Caco-2 (cell line): ENCODE measurements around the gene PEX12. TPM values are rescaled to one million over a fixed set of nuclear protein-coding genes. Genes with fewer than 3 reads are reported as not detected.
A peak's percentile ranks its signal among the peaks of the same experiment; 100 is the strongest.
"Not testable (repeated sequence)": the region's sequence is repeated elsewhere in the genome, so short reads cannot be mapped to it uniquely, and the experiment has no call there.

Experiments used
- BruUV-seq: library from RNA; stranded (reverse); fragments of 400-500 nt; replicated peaks from 2 replicates; lab custom pipeline; 2021; lab: Mats Ljungman, UMichigan
- CTCF ChIA-PET: fragments of 300-600 bp; sonication (Branson Sonifier 250); formaldehyde crosslinking; loops from one replicate; lab custom pipeline; 2022; ENCODE audit warnings: antibody characterized with exemption; lab: Charles Lee
- POLR2A ChIA-PET: fragments of 300-600 bp; sonication (Branson Sonifier 250); formaldehyde crosslinking; loops from one replicate; lab custom pipeline; 2022; ENCODE audit warnings: antibody characterized with exemption; lab: Charles Lee
- DNase-seq, 2 experiments: peaks; one replicate each; pipeline versions ENCODE4 v3.0.0 to v3.0.0-alpha.2; 2020 to 2022
- H3K27me3 ChIP-seq: replicated peaks from 2 replicates; pipeline ENCODE4 v1.6.0; 2011; ENCODE audit warnings: low read length; ENCODE audit not compliant: control insufficient read depth, insufficient read depth
- H3K36me3 ChIP-seq: 2 replicates; pipeline ENCODE4 v1.5.1; 2011; ENCODE audit warnings: low read length; ENCODE audit not compliant: control insufficient read depth, insufficient read depth
- H3K4me1 ChIP-seq: fragments of 250-450 bp; sonication (Bioruptor Pico); 2 replicates; pipeline ENCODE4 v1.5.1; 2020; ENCODE audit warnings: mild to moderate bottlenecking
- H3K4me3 ChIP-seq: 2 replicates; pipeline ENCODE4 v1.5.1; 2011; ENCODE audit warnings: low read depth, mild to moderate bottlenecking, control low read depth, low read length
- H3K9me3 ChIP-seq: fragments of 250-450 bp; sonication (Bioruptor Pico); 2 replicates; pipeline ENCODE4 v1.5.1; 2020; ENCODE audit warnings: mild to moderate bottlenecking, moderate library complexity
- H3K27ac Mint-ChIP-seq: one replicate; pipeline ENCODE4 v1.8.0; 2022; ENCODE audit warnings: mixed read lengths; ENCODE audit not compliant: unreplicated experiment
- H3K27me3 Mint-ChIP-seq: one replicate; pipeline ENCODE4 v1.8.0; 2022; ENCODE audit warnings: mixed read lengths; ENCODE audit not compliant: insufficient read depth, unreplicated experiment
- H3K36me3 Mint-ChIP-seq: one replicate; pipeline ENCODE4 v1.8.0; 2022; ENCODE audit warnings: mild to moderate bottlenecking, mixed read lengths; ENCODE audit not compliant: insufficient read depth, unreplicated experiment
- H3K4me1 Mint-ChIP-seq: one replicate; pipeline ENCODE4 v1.8.0; 2022; ENCODE audit warnings: low read depth, mixed read lengths; ENCODE audit not compliant: unreplicated experiment
- H3K4me3 Mint-ChIP-seq: one replicate; pipeline ENCODE4 v1.8.0; 2022; ENCODE audit warnings: mild to moderate bottlenecking, moderate library complexity, mixed read lengths; ENCODE audit not compliant: unreplicated experiment
- H3K9me3 Mint-ChIP-seq: one replicate; pipeline ENCODE4 v1.8.0; 2022; ENCODE audit warnings: mixed read lengths; ENCODE audit not compliant: unreplicated experiment
- intact Hi-C: fragments of 100-400 bp; cut with micrococcal nuclease; formaldehyde crosslinking; loops from one replicate; pipeline ENCODE4 v1.10.0; 2022; ENCODE audit not compliant: unreplicated experiment
- total RNA-seq: library from RNA; stranded (reverse); gene quantifications from 2 replicates; pipeline ENCODE4 v1.2.3, GENCODE V29; 2022
- TF ChIP-seq, protein P1 (sequence below), 2 experiments: fragments of 200-600 bp in 1 of 2; IDR thresholded peaks; 1 replicate in 1 of 2; 2 replicates in 1 of 2; pipeline versions ENCODE4 v1.5.1 to v1.8.0; 2011 to 2022; ENCODE audit warnings: antibody characterized with exemption in 1 of 2, control low read depth in 1 of 2, inconsistent platforms in 1 of 2, low read depth in 1 of 2, low read length in 1 of 2, mild to moderate bottlenecking in 1 of 2, moderate library complexity in 1 of 2; ENCODE audit not compliant: insufficient read depth in 1 of 2, severe bottlenecking in 1 of 2, unreplicated experiment in 1 of 2

PEX12 gene
- total RNA-seq, 1 experiment from 2014 or later = 4.8 TPM

DNA sequence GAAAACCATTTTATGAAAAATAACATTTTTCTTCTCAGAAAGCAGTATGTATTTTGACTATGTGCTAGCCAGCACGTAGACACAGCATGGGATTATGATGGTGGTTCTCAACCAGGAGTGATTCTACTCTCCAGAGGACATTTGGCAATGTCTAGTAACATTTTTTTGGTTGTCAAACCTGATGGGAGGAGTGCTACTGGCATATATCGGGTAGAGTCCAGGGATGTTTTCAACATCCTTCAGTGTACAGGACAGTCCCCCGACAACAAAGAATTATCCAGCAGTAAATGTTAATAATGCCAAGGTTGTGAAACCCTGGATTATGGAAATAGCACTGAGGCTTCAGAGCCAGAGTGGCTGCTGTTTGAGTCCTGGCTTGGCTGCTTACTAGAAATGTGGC lies 36.4 kb upstream of the PEX12 start:
- no TSS peak for BruUV-seq
- Histone ChIP-seq H3K36me3 (no peaks in the 10 kb centered on the region), H3K27me3 (no peaks in the 10 kb centered on the region), H3K9me3 (no peaks in the 10 kb centered on the region), H3K4me3 (no peak overlapping the region), H3K4me1 (no peaks in the 10 kb centered on the region; the same call in 1 of the 2 replicates)
- POLR2A ChIA-PET = no interaction called here
- no peak for DNase-seq
- Mint-ChIP-seq H3K36me3 (peaks cover 33% of the 10 kb centered on the region), H3K27me3 (no peaks in the 10 kb centered on the region), H3K4me3 (no peak overlapping the region), H3K4me1 (no peaks in the 10 kb centered on the region), H3K27ac (no peak overlapping the region), H3K9me3 (no peaks in the 10 kb centered on the region)
- CTCF ChIA-PET = interaction anchor here (1.1 to 3.6 kb wide), 2 partner anchors 36 to 133 kb away, joined by 3 to 41 read pairs; no protein-coding TSS in a partner anchor
- intact Hi-C loops = no loop called here
- TF ChIP-seq, protein P1, sequence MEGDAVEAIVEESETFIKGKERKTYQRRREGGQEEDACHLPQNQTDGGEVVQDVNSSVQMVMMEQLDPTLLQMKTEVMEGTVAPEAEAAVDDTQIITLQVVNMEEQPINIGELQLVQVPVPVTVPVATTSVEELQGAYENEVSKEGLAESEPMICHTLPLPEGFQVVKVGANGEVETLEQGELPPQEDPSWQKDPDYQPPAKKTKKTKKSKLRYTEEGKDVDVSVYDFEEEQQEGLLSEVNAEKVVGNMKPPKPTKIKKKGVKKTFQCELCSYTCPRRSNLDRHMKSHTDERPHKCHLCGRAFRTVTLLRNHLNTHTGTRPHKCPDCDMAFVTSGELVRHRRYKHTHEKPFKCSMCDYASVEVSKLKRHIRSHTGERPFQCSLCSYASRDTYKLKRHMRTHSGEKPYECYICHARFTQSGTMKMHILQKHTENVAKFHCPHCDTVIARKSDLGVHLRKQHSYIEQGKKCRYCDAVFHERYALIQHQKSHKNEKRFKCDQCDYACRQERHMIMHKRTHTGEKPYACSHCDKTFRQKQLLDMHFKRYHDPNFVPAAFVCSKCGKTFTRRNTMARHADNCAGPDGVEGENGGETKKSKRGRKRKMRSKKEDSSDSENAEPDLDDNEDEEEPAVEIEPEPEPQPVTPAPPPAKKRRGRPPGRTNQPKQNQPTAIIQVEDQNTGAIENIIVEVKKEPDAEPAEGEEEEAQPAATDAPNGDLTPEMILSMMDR (IDR thresholded peaks at IDR 0.05; ENCODE audit: insufficient read depth in 1 of 2, low read depth in 1 of 2, low read length in 1 of 2, severe bottlenecking in 1 of 2, unreplicated experiment in 1 of 2) = no peak

DNA sequence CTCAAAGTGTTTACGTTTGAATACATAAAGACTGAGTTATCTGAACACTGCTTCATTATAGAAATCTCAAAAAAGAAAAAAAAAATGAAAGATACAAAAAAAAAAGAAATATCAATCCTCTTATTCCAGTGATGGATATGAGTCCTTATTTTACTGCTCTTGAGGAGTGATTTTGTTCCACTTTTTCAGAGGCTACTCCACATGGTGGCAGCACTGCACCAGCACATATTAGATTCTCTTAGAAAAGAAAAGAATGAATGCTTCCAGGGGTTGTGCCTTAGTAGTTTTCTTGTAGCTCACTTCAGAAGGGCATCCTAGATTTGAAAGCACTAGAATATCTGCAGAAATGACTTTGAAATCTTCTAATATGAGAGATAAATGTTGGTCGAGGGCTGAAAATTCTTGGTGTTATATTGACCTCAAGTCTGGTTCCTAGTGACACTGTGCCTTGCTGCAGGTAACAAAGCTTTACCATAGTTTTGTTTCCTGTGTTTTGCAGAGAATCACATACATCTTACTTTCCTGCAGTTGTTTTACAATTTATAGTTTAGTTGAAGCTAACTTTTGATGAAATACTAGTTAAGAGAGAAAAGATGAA lies 34.7 kb upstream of the PEX12 start:
- intact Hi-C loops = loop anchor here (1.0 to 2.0 kb wide), 3 partner anchors 14 to 192 kb away; no protein-coding TSS in a partner anchor
- no peaks in the 10 kb centered on the region; the same call in 1 of the 2 replicates for H3K4me1 ChIP-seq
- peaks cover 45% of the 10 kb centered on the region for H3K36me3 Mint-ChIP-seq
- ChIA-PET CTCF (interaction anchor here (0.7 to 3.6 kb wide), 9 partner anchors 14 to 196 kb away, joined by 3 to 41 read pairs (median 5); partner anchors contain the start of gene TAF15), POLR2A (interaction anchor here (0.8 kb wide), 1 partner anchor 135 kb away, joined by 4 read pairs; no protein-coding TSS in a partner anchor)
- H3K27ac Mint-ChIP-seq = no peak overlapping the region
- no peaks in the 10 kb centered on the region for H3K9me3 ChIP-seq
- BruUV-seq = no TSS peak
- H3K4me3 ChIP-seq = no peak overlapping the region
- no peaks in the 10 kb centered on the region for H3K36me3 ChIP-seq
- TF ChIP-seq, protein P1 (IDR thresholded peaks at IDR 0.05; ENCODE audit: insufficient read depth in 1 of 2, low read depth in 1 of 2, low read length in 1 of 2, severe bottlenecking in 1 of 2, unreplicated experiment in 1 of 2) = peak; percentile 78 to 79
- peak in 1 of 2 experiments; percentile 67 for DNase-seq
- H3K27me3 ChIP-seq = no peaks in the 10 kb centered on the region
- H3K9me3 Mint-ChIP-seq = no peaks in the 10 kb centered on the region
- H3K4me3 Mint-ChIP-seq = no peak overlapping the region
- no peaks in the 10 kb centered on the region for H3K4me1 Mint-ChIP-seq
- no peaks in the 10 kb centered on the region for H3K27me3 Mint-ChIP-seq

DNA sequence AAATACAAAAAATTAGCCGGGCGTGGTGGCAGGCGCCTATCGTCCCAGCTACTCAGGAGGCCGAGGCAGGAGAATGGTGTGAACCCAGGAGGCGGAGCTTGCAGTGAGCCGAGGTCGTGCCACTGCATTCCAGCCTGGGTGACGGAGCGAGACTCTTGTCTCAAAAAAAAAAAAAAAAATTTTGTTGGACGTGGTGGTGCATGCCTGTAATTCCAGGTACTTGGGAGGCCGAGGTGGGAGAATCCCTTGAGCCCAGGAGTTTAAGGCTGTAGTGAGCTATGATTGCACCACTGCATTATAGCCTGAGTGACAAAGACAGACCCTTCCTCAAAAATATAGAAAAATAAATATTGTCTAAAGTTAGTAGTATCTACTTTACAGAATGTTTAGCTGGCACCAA lies 32.4 kb upstream of the PEX12 start:
- peaks cover 57% of the 10 kb centered on the region for H3K36me3 Mint-ChIP-seq
- H3K4me1 Mint-ChIP-seq, H3K9me3 ChIP-seq, H3K27me3 ChIP-seq, H3K4me3 Mint-ChIP-seq, H3K4me1 ChIP-seq, H3K36me3 ChIP-seq, H3K4me3 ChIP-seq, intact Hi-C loops, H3K27me3 Mint-ChIP-seq, DNase-seq, BruUV-seq, H3K27ac Mint-ChIP-seq, H3K9me3 Mint-ChIP-seq: not testable (repeated sequence)
- CTCF ChIA-PET = interaction anchor here (0.7 kb wide), 1 partner anchor 129 kb away, joined by 4 read pairs; no protein-coding TSS in a partner anchor
- POLR2A ChIA-PET = interaction anchor here (0.7 kb wide), 1 partner anchor 34 kb away, joined by 5 read pairs; no protein-coding TSS in a partner anchor
